ENCODE data around the gene CD3D. TPM values are rescaled to one million over a fixed set of nuclear protein-coding genes. Genes with fewer than 3 reads are reported as not detected.

CD3D gene
- not detected in 2 replicates for total RNA-seq
- long read RNA-seq, result 0 reads

DNA sequence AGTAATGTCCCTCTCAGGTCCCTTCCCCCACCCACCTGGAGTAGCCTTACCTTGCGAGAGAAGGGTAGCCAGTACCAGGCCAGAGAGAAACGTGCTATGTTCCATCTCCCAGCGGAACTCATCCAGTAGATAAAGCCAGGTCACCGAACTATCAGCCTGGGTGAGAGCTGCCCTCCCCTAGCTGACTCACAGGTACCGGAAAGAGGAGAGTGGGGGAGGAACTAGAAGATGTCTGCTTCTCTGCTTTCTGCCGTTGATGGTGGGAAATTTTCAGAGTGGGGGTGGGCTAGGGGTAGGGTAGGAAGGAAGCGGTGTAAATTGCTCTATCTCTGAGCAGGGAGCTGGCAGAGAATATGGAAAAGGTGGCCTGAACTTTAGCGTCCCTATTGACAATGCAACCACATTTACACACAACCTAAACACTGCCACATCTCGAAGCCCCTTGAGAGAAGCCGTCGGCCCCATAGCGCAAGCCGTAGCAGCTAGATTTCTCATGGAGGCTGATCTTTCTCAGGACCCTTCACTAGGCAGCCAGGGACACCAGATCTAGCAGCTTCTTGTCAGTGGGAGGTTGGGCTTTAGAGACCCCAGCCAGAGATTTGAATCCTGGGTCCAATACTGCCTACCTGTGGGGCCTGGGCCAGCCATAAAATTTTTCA lies at the start of gene CD3D:
Gene CD3D, minus strand, starts transcription at position 203 of the 659 bp plus-strand sequence. Its CDS starts 98 bp downstream, at position 105.
- TF ChIP-seq CTCF (IDR thresholded peaks at IDR 0.05; ENCODE audit: unreplicated experiment), result no peak
- no peaks in the 10 kb centered on the region for H3K36me3 Mint-ChIP-seq (ENCODE audit: insufficient read depth)
- DNase-seq (ENCODE audit: low spot score, unreplicated experiment), result no peak
- H3K27ac Mint-ChIP-seq, result no peak within 1 kb of the TSS
- H3K27me3 Mint-ChIP-seq, result peaks cover 23% of the 10 kb centered on the region
- no peak within 1 kb of the TSS for H3K4me3 Mint-ChIP-seq (ENCODE audit: low read depth)
- H3K4me1 Mint-ChIP-seq (ENCODE audit: low read depth), result no peaks in the 10 kb centered on the region
- H3K9me3 Mint-ChIP-seq (ENCODE audit: low read depth), result no peaks in the 10 kb centered on the region

DNA sequence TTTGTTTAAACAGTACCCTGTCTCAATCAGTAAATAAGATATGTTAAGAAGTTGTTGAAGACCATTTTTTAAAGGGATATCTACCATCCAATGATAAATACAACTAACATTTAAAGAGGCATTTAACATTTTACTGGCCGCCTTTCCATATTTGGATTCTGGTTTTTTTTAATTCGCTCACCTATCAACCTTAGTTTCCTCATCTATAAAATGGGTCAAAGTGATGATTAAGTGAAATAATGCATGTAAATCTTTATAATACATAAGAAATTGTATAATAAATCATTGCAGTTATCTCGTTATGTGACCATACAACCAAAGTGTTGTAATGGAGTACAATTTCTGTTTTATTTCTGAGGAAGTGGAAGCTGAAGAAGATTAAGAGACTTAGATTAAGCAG lies 41.2 kb upstream of the CD3D start:
- Mint-ChIP-seq H3K4me1 (ENCODE audit: low read depth) (peaks cover 2% of the 10 kb centered on the region), H3K27me3 (no peaks in the 10 kb centered on the region), H3K9me3 (ENCODE audit: low read depth) (no peaks in the 10 kb centered on the region), H3K36me3 (ENCODE audit: insufficient read depth) (peaks cover 28% of the 10 kb centered on the region), H3K4me3 (ENCODE audit: low read depth) (no peak overlapping the region), H3K27ac (no peak overlapping the region)
- DNase-seq (ENCODE audit: low spot score, unreplicated experiment), result no peak
- TF ChIP-seq CTCF (IDR thresholded peaks at IDR 0.05; ENCODE audit: unreplicated experiment), result no peak

DNA sequence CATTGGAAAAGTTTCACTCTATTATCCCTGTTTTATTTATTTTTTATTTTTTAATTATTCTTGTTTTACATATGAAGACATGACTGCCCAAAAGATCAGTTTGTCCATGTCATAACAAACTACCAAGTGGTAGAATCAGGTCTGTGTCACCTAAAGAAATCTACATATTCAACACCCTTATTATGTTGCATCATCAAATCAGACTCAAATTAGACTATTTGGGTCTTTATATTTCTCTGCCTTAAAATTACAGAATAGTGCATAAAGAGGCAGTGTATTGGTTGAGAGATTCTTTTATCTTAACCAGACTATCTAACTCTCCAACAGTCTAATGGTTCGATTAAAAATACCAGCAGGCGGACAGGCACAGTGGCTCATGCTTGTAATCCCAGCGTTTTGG lies 40.4 kb upstream of the CD3D start:
- H3K36me3 Mint-ChIP-seq (ENCODE audit: insufficient read depth), result peaks cover 28% of the 10 kb centered on the region
- TF ChIP-seq CTCF (IDR thresholded peaks at IDR 0.05; ENCODE audit: unreplicated experiment), result no peak
- H3K4me1 Mint-ChIP-seq (ENCODE audit: low read depth), result peaks cover 2% of the 10 kb centered on the region
- H3K4me3 Mint-ChIP-seq (ENCODE audit: low read depth), result no peak overlapping the region
- H3K9me3 Mint-ChIP-seq (ENCODE audit: low read depth), result no peaks in the 10 kb centered on the region
- no peak for DNase-seq (ENCODE audit: low spot score, unreplicated experiment)
- no peak overlapping the region for H3K27ac Mint-ChIP-seq
- H3K27me3 Mint-ChIP-seq, result no peaks in the 10 kb centered on the region

DNA sequence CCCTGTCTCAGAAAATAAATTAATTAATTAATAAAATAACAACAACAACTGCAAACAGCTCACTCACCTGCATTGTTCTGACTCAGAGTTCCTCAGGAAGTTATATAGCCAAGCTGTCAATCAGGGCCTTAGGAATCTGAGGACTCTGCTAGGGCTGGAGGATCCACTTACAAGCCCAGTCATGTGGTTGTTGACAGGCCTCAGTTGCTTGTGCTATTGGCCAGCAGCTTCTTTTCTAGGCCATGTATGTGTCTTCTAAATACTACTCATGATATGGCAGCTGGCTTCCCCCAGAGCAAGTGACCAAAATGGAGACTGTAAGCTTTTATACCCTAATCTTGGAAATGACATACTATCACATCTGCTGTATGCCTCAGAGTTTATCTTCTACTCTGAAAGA lies 38.1 kb upstream of the CD3D start:
- Mint-ChIP-seq H3K27me3 (no peaks in the 10 kb centered on the region), H3K36me3 (ENCODE audit: insufficient read depth) (peaks cover 30% of the 10 kb centered on the region), H3K4me1 (ENCODE audit: low read depth) (peaks cover 2% of the 10 kb centered on the region), H3K27ac (no peak overlapping the region), H3K4me3 (ENCODE audit: low read depth) (no peak overlapping the region), H3K9me3 (ENCODE audit: low read depth) (no peaks in the 10 kb centered on the region)
- TF ChIP-seq CTCF (IDR thresholded peaks at IDR 0.05; ENCODE audit: unreplicated experiment), result no peak
- no peak for DNase-seq (ENCODE audit: low spot score, unreplicated experiment)

DNA sequence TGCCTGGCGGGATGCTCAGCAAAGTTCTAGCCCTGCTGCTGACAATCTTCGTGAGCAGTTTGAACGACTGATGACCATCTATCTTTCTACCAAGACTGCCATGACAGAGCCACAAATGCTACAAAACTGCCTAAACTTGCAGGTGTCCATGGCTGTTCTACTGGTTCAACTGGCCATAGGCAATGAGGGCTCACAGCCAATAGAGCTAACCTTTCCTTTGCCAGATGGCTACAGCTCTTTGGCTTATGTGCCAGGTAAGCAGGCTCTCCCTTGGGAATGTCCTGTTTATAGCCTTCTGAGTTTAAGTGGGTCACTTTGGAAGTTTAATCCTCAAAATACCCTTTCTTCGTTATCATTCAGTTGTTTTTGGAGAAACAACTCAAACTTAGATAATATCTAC lies 37.0 kb upstream of the CD3D start:
- H3K9me3 Mint-ChIP-seq (ENCODE audit: low read depth), result no peaks in the 10 kb centered on the region
- TF ChIP-seq CTCF (IDR thresholded peaks at IDR 0.05; ENCODE audit: unreplicated experiment), result no peak
- H3K36me3 Mint-ChIP-seq (ENCODE audit: insufficient read depth), result peaks cover 26% of the 10 kb centered on the region
- H3K27ac Mint-ChIP-seq, result no peak overlapping the region
- DNase-seq (ENCODE audit: low spot score, unreplicated experiment), result no peak
- H3K4me3 Mint-ChIP-seq (ENCODE audit: low read depth), result no peak overlapping the region
- H3K27me3 Mint-ChIP-seq, result no peaks in the 10 kb centered on the region
- peaks cover 2% of the 10 kb centered on the region for H3K4me1 Mint-ChIP-seq (ENCODE audit: low read depth)
